H1 (cell line): ENCODE results near the gene OS9.

Experiments
- ATF3 ChIP-seq: IDR thresholded peaks from 2 replicates; pipeline ENCODE4 v1.6.1; 2011; ENCODE audit warnings: low read depth, mild to moderate bottlenecking, low read length; ENCODE audit not compliant: insufficient read depth
- CBX5 ChIP-seq: fragments of 300-800, 300-1000 bp; sonication (generic); IDR thresholded peaks from 2 replicates; pipeline ENCODE4 v1.7.1; 2016; ENCODE audit warnings: antibody characterized with exemption, low read length, low read depth
- CTCF ChIP-seq, 3 experiments: IDR thresholded peaks; 1 replicate in 2 of 3; 2 replicates in 1 of 3; pipeline versions ENCODE4 v1.5.1 to v1.6.1; 2011; ENCODE audit warnings: low read length in 3 of 3, mild to moderate bottlenecking in 3 of 3, inconsistent platforms in 2 of 3, low read depth in 1 of 3, moderate library complexity in 1 of 3; ENCODE audit not compliant: insufficient read depth in 1 of 3; ENCODE audit errors: control extremely low read depth in 1 of 3
- GABPA ChIP-seq: IDR thresholded peaks from 2 replicates; pipeline ENCODE4 v1.6.1; 2011; ENCODE audit warnings: mild to moderate bottlenecking, low read length, moderate library complexity, borderline replicate concordance; ENCODE audit not compliant: insufficient read depth
- RAD21 ChIP-seq, 2 experiments: IDR thresholded peaks in 1 of 2; conservative IDR thresholded peaks in 1 of 2; 2 replicates each; pipeline ENCODE4 v1.6.1; 2011; ENCODE audit warnings: low read depth in 2 of 2, low read length in 2 of 2, improper control_type of control experiment in 1 of 2, inconsistent platforms in 1 of 2, mild to moderate bottlenecking in 1 of 2, moderate library complexity in 1 of 2
- YY1 ChIP-seq: IDR thresholded peaks from 2 replicates; pipeline ENCODE4 v1.6.1; 2011; ENCODE audit warnings: low read depth, mild to moderate bottlenecking, low read length

- TF ChIP-seq RAD21 (IDR thresholded peaks at IDR 0.05 in 1 of 2, conservative IDR thresholded peaks at IDR 0.05 in 1 of 2; ENCODE audit: low read depth in 2 of 2, low read length in 2 of 2) (no peak), ATF3 (no peak), YY1 (no peak), CTCF (IDR thresholded peaks at IDR 0.05; ENCODE audit: control extremely low read depth in 1 of 3, insufficient read depth in 1 of 3, low read depth in 1 of 3, low read length in 3 of 3) (no peak), CBX5 (no peak), GABPA (no peak)
These were observed 31.2 kb downstream of the OS9 start for GRCh38 chr12:57724936-57725740.
